Right cardiac atrium (tissue), 5 donors: Measurements from ENCODE around the gene SMIM35. TPM values are rescaled to one million over a fixed set of nuclear protein-coding genes. Genes with fewer than 3 reads are reported as not detected.

Experiments
- ATAC-seq, 2 donors: fragments of 200-7000 bp; cut with Tn5 transposase; one replicate each; pipeline versions ENCODE4 v1.8.0 to v1.9.1; 2020; ENCODE audit warnings: moderate library complexity in 2 of 2, mild to moderate bottlenecking in 1 of 2
- DNase-seq, 3 donors: peaks; one replicate each; pipeline ENCODE4 v3.0.0-alpha.2; 2020
- H3K27ac ChIP-seq: one replicate; pipeline ENCODE4 v1.5.1; 2013; ENCODE audit warnings: mild to moderate bottlenecking, low read length, control low read depth, moderate library complexity
- H3K27me3 ChIP-seq: one replicate; pipeline ENCODE4 v1.6.1; 2013; ENCODE audit not compliant: control insufficient read depth, insufficient read depth
- H3K4me1 ChIP-seq: one replicate; pipeline ENCODE4 v1.6.1; 2013; ENCODE audit warnings: low read length; ENCODE audit not compliant: control insufficient read depth, insufficient read depth
- H3K4me3 ChIP-seq: one replicate; pipeline ENCODE4 v1.5.1; 2013; ENCODE audit warnings: low read length, control low read depth
- H3K9me3 ChIP-seq: one replicate; pipeline ENCODE4 v1.6.1; 2013; ENCODE audit warnings: low read length; ENCODE audit not compliant: control insufficient read depth
- WGBS: extraction: QIAGEN DNeasy Blood & Tissue Kit; methylation state at CpG from one replicate; pipeline ENCODE4 v1.1.7; 2013; 5-methylcytosine and 5-hydroxymethylcytosine counted together
- intact Hi-C, 4 donors: fragments of 100-400 bp; cut with DNase I; formaldehyde crosslinking; loops; one replicate each; pipeline versions ENCODE4 v1.11.0 to v1.14.0; 2022 to 2023
- polyA plus RNA-seq: library from polyadenylated mRNA; stranded (reverse); fragments of 200-250 nt; gene quantifications from one replicate; pipeline ENCODE4 v1.2.3, GENCODE V29; 2013
- total RNA-seq, 4 donors: library from RNA; stranded (reverse); fragmentation: NEBNext Ultra II Directional; extraction: Animal tissue kit (Norgen Biotek cat#: 25700); gene quantifications; one replicate each; pipeline ENCODE4 v1.2.1, GENCODE V29; 2021
- donor health status: healthy with polysubstance abuse.
- donor health status: DM: no; HTN: yes; CAD: no.
- donor health status: DM: no; HTN: no; CAD: no.
- donor health status: DM: no; HTN: yes; CAD: no; lungs with severe emphysema.
- donor health status: DM: yes; HTN: yes; CAD: no.

Gene SMIM35
- total and polyA plus RNA-seq, 5 donors: not detected

DNA sequence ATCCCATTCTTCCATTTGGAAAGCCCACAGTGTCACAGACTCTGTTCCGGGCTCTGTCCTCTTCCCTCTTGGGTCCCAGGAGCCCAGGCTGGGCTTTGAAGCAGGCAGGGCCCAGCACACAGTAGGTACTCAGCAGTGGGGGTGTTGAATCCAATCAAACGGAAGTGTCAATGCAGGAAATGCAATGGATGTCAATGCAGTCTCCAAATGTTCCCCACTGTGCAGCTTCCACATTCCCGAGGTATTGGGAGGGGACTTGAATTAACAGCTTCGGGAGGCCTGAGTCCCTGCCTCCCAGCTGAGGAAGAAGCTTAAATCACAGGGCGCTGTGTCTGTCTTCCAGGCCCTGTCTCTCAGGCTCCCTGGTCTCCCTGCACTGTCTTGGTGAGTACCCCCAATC, 21.8 kb upstream of the SMIM35 start:
- DNase-seq: no peak

DNA sequence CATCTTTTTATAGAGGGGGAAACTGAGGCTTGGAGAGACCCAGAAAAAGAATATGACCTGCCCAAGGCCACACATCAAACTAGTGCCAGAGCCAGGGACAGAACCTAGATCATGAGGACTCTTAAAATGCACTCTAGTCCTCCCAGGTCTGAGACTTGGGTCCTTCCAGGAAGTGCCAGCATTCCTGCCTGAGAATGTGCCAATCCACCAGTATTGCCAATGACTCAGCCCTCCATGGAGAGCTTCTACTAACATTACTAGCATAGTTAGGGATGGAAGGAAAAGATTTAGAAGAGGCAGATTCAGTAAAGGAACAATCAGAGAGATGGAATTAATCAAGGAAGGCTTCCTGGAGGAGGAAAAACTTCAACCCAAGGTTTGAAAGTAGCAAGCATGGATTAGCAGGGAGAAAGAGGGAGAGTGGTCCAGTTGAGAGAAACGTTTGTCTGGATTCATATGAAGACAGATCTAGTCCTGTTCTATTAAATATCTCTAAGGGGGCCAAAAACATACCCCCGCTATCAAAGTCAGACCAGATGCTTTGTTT, 20.1 kb upstream of the SMIM35 start:
- peaks cover 2% of the 10 kb centered on the region for H3K4me1 ChIP-seq
- DNase-seq (no peak), ATAC-seq (no peak)
- no peak overlapping the region for H3K27ac ChIP-seq
- no peaks in the 10 kb centered on the region for H3K9me3 ChIP-seq
- H3K4me3 ChIP-seq: no peak overlapping the region
- intact Hi-C loops: no loop called here
- H3K27me3 ChIP-seq: no peaks in the 10 kb centered on the region
- 88% methylated on average over 2 of the region's 2 CpGs for WGBS

More for the DNA sequence above, 21.8 kb upstream of the SMIM35 start:
- Histone ChIP-seq H3K4me3 (no peak overlapping the region), H3K9me3 (no peaks in the 10 kb centered on the region), H3K4me1 (peaks cover 2% of the 10 kb centered on the region), H3K27me3 (no peaks in the 10 kb centered on the region), H3K27ac (no peak overlapping the region)
- ATAC-seq: no peak
- 82% methylated on average over 5 of the region's 5 CpGs for WGBS
- intact Hi-C loops: no loop called here

DNA sequence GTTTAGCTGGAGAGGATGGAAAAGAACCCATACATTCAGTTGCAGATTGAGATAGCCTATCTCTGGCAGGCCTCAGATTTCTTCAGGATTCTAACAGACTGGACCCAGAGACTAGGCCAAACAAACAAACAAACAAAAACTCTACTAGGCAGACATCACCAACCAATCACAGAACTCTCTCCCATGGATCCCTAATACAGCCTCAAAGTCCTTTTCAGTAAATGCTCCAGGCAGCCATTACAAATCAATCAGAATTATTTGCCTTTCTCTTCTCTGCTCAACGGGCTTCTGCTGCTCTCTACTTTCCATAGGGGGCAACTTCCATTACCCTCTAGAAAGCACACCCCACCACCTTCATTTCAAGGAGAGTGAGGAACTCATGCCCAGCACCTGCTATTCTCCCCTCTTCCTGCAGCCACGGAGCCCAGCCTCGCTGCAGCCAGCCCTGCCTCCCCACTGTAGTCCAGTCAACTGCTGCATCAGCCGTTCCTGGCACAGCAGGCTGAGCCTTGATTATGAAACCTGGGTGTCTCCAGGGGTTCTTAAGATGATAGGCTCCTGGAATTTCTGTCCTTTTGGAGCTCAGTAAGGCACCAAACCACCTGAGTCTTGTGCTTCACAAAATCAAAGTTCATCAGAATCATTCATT, 19.0 kb upstream of the SMIM35 start:
- WGBS: 75% methylated on average over 4 of the region's 4 CpGs
- Histone ChIP-seq H3K4me3 (no peak overlapping the region), H3K9me3 (no peaks in the 10 kb centered on the region), H3K27ac (no peak overlapping the region), H3K27me3 (no peaks in the 10 kb centered on the region), H3K4me1 (peaks cover 7% of the 10 kb centered on the region)
- intact Hi-C loops: no loop called here
- ATAC-seq (no peak), DNase-seq (no peak)

DNA sequence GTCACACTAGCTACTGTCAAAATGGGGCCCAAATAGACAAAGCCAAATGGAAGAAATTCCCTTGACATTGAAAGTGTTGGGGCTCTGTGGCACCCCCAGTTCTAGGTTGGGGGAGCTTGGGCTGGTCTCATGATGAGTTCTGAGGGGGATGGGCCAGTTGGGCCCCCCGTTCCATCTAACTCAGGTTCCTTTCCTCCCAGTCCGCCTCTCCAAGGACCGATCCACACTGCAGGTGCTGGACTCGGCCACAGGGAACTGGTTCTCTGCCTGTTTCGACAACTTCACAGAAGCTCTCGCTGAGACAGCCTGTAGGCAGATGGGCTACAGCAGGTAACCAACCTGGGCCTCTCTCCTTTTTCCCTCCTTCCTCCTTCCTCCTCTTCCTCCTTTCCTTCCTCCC, 17.7 kb upstream of the SMIM35 start:
- 96% methylated on average over 6 of the region's 6 CpGs for whole genome bisulfite sequencing
- peaks cover 10% of the 10 kb centered on the region for H3K4me1 ChIP-seq
- H3K9me3 ChIP-seq: no peaks in the 10 kb centered on the region
- ATAC-seq (no peak), DNase-seq (no peak)
- no peaks in the 10 kb centered on the region for H3K27me3 ChIP-seq
- H3K27ac ChIP-seq: no peak overlapping the region
- intact Hi-C loops: no loop called here
- no peak overlapping the region for H3K4me3 ChIP-seq

DNA sequence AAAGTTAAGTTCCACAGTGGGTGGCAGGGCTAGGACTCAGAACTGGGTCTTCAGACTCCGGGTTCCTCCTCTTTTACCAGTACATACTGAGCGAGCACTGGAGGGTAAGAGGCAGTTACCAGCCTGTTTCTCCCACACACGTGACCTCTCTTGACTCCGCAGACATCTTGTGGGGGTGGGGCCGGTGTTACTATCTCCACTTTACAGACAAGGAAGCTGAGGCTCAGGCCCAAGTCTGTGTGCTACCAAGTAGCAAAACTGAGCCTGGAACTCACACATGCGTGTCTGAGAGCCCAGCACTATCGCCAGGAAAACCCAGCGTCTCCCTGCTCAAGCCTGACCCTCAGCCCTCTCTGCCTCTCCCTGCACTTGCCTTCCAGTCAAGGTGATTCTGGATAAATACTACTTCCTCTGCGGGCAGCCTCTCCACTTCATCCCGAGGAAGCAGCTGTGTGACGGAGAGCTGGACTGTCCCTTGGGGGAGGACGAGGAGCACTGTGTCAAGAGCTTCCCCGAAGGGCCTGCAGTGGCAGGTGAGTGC, 16.0 kb upstream of the SMIM35 start:
- H3K27me3 ChIP-seq: no peaks in the 10 kb centered on the region
- intact Hi-C loops: no loop called here
- 63% methylated on average over 13 of the region's 13 CpGs for WGBS
- ATAC-seq (no peak), DNase-seq (no peak)
- H3K4me3 ChIP-seq: no peak overlapping the region
- H3K27ac ChIP-seq: no peak overlapping the region
- no peaks in the 10 kb centered on the region for H3K9me3 ChIP-seq
- H3K4me1 ChIP-seq: peaks cover 8% of the 10 kb centered on the region

DNA sequence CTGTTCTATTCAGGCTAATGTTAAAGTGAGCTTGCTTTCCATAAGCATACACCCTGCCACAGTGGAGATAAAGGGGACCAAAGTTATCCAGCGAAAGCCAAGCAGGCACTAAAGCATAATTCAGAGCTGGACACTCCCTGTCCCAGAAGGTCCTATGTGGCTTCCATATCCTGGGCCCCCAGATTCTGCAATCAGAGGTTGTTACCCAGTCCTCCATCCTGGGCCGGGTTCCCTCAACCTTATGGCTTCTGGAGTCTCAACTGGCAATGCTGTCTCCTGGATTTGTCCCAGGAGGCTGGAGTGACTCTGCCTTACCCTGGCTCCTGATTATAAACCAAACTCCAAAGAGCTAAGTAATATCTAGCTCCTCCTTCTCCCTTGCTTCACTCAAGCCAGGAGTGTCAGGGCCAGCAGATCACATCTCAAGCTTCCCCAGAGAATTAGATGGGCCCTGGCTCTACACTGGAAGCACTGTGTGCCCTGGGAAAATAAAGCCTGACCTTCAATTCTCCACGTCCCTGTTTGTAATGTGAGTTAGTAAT, 14.0 kb upstream of the SMIM35 start:
- no peaks in the 10 kb centered on the region for H3K9me3 ChIP-seq
- intact Hi-C loops: no loop called here
- peaks cover 8% of the 10 kb centered on the region for H3K4me1 ChIP-seq
- H3K4me3 ChIP-seq: no peak overlapping the region
- H3K27me3 ChIP-seq: no peaks in the 10 kb centered on the region
- ATAC-seq (peak; percentile 20 to 30), DNase-seq (no peak)
- 55% methylated on average over 3 of the region's 3 CpGs for WGBS
- peak overlapping the region; percentile 77 for H3K27ac ChIP-seq

DNA sequence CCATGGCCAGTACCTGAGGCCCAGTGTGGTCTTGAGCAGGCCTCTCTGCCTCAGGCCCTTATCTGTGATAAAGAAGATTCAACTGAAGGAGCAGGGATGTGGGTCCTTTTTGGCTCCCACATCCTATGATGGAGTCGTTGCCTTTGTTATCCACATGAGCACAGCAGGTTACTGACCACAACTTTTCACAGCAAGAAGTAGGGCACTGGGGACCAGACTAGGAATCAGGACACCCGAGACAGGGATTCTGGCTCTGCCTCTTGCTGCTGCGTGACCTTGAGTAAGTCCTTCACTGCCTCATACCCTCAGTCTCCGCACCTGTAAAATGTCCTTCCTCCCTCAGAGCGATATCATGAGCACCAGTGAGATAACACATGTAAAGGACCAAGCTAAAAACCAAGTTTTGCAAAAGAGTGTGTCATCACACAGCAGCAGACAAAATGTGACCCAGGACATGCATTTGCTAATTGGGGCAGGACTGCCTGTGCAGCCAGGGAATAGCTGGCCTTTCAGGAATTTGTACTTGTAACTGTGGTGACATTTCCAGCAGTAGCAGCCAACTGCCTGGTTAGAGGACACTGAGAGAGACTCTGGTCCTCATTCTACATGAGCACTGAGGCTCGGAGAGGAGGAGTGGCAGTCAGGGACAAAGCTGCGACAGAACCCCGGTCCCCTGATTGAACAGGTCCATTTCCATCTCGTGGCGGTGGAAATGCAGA, 13.2 kb upstream of the SMIM35 start:
- Histone ChIP-seq H3K4me1 (peaks cover 8% of the 10 kb centered on the region), H3K4me3 (no peak overlapping the region), H3K27ac (peak overlapping the region; percentile 77), H3K27me3 (no peaks in the 10 kb centered on the region), H3K9me3 (no peaks in the 10 kb centered on the region)
- DNase-seq (no peak), ATAC-seq (peak; percentile 71 to 82)
- intact Hi-C loops: no loop called here
- WGBS: 73% methylated on average over 10 of the region's 10 CpGs

DNA sequence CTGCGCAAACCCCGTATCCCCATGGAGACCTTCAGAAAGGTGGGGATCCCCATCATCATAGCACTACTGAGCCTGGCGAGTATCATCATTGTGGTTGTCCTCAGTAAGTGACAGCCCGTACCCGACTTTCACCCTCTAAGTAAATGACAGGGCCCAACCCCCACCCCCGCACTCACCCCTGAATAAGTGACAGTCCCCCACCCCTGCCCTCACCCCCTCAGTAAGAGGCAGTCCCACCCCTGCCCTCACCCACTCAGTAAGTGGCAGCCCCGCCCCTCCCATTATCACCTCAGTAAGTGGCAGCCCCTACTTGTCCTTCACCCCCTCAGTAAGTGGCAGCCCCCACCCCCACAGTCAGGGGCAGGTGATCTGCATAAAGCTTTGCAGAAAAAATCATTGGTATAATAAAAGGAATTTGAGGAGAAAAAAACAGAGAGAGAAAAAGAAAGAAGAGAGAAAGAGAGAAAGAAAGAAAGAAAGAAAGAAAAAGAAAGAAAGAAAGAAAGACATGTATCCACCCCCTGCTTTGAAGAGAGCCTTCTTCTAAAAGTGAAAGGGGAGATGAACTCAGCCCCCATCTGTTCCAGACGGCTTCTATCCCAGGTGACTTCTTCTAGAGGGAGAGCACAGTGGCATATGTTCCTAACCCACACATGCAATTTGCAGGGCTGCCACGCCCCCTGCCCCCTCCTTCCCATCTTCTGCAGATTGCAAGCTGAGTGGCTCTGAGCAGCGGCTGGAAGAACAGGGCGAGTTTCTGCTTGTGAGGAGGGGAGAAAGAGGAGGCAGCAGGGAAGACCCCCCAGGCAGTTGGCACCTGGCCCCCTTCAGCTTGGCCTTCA, 12.5 kb upstream of the SMIM35 start:
- intact Hi-C loops: no loop called here
- Histone ChIP-seq H3K4me1 (peaks cover 8% of the 10 kb centered on the region), H3K9me3 (no peaks in the 10 kb centered on the region), H3K4me3 (no peak overlapping the region), H3K27me3 (no peaks in the 10 kb centered on the region), H3K27ac (peak overlapping the region; percentile 43)
- ATAC-seq (no peak), DNase-seq (no peak)
- WGBS: 76% methylated on average over 11 of the region's 11 CpGs

DNA sequence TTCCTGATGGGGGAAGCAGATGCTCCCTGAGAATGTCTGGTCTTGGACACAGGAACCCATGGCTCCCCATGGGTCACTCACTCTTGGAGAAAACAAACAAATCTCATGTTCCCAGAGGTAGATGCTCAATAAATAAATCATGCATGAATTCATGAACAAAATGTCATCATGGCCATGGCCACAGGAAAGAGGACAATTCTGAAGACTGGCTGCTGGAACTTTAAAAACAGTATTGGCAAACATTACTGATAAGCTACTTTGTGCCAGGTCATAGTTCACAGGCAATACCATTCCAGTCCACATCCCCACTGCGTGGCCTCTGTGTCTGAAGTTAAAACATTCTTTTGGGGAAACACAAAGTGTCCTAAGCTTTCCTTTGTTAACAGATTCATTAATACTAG, 9.2 kb upstream of the SMIM35 start:
- WGBS: 0% methylated on average over 1 of the region's 1 CpG
- ATAC-seq (no peak), DNase-seq (no peak)
- no peak overlapping the region for H3K4me3 ChIP-seq
- no peak overlapping the region for H3K27ac ChIP-seq
- peaks cover 5% of the 10 kb centered on the region for H3K4me1 ChIP-seq
- H3K9me3 ChIP-seq: no peaks in the 10 kb centered on the region
- H3K27me3 ChIP-seq: no peaks in the 10 kb centered on the region
- intact Hi-C loops: no loop called here

DNA sequence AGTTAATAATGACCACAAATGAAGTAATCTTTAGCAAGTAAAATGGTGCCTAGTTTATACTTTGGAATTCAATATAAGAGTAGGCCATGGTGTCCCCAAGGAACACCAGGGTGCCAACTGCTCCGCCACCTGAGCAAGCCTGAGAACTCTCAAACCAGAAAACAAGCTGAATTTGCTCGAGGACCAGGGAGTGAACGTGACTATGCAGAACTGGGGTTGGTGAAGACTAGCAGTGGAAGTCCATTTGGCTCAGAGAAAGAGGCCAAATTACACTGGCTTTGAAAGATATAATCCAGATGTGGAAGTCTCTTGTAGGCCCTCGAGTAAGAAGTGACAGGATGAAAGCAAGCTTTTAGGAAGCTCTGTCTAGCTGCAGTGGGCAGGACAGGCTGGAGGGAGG, 8.7 kb upstream of the SMIM35 start:
- Histone ChIP-seq H3K4me1 (no peaks in the 10 kb centered on the region), H3K27me3 (no peaks in the 10 kb centered on the region), H3K27ac (no peak overlapping the region), H3K9me3 (no peaks in the 10 kb centered on the region), H3K4me3 (no peak overlapping the region)
- ATAC-seq (no peak), DNase-seq (no peak)
- WGBS: 63% methylated on average over 4 of the region's 4 CpGs
- intact Hi-C loops: no loop called here
